Measurements from ENCODE around the gene NT5DC3.

The NT5DC3 gene

DNA sequence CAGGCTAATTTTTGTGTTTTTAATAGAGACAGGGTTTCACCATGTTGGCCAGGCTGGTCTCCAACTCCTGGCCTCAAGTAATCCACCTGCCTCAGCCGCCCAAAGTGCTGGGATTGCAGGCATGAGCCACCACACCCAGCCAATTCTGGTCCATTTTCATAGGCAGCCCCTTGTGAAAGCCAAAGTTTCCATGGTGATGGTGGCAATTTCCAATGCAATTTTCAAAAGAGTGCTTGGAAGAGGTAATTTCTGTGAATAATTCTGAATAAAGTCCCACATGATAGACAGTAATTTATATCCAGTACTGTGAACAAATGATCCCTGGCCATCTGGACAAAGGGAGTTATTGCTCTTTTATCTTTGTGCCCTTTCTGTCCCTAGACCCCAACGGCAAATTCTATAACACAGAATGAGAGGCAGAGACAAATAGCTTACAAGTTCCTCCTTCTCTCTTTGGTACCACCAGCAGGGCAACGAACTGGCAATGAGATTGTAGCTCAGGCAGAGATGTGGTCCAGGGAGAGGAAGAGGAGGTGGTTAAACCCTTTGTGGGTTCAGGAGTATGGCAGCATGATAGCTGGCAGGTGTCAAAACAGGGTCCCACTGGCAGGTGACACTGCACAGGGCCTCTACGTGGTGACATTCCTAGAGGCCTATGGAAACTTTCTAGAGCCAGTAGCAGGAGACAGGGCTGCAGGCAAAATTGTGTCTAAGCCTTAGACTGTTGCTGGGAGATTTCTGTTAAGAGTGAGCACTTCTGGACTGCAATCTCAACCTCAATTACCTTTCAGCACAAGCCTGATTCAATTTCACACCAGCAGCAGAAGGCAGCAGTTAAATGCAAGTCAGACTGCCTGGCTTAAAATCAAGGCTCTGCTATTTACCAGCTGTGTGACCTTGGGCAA lies 46.5 kb downstream of the NT5DC3 start:
- in situ Hi-C loops (cut with MboI; ENCODE audit: low pct_unique_long_range_greater_than_20kb, low sequenced_read_pairs) = no loop called here
- DNase-seq = no peak

DNA sequence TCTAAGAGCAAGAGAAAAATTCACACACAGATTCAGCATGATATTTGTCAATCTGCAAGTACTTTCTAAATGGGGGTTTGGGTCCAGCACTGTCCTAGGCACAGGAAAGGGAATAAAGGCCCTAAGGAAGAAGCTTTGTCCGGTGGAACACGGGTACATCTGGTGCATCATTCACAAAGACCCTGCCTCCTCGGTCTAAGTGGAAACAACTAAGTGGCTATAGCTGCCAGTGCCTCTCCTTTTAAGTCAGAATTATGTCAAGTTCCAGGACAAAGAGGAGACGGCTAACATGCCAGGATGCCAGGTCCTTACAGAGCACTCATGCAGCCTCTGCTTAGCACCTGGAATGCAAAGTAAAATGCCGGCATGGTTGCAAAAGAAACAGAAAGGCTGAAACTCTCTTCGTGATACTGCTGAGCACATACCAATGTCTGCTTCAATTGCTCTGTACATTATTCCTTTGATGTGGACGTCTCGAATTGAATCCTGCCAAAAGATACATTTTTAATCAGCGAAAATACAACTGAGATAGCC lies 47.5 kb downstream of the NT5DC3 start:
- DNase-seq = no peak
- in situ Hi-C loops (cut with MboI; ENCODE audit: low pct_unique_long_range_greater_than_20kb, low sequenced_read_pairs) = no loop called here

DNA sequence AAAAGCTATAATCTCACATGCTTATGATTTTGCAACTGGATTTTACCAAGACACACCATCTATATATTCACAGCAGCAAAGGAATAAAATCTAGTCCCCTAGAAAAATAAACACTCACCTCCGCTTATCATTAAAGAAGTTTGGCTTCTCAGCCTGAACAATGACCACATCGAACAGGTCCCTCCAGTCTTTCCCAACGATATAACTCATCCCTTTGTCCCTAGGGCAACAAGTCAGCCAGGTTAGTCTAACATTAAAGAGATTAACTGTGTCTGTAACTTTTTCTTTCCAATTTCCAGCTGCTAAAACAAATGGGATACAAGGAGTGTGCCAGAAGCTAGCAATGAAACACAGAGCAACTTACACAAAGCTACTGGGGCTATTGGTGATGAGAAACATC lies 48.0 kb downstream of the NT5DC3 start:
- no peak for DNase-seq
- in situ Hi-C loops (cut with MboI; ENCODE audit: low pct_unique_long_range_greater_than_20kb, low sequenced_read_pairs) = no loop called here

DNA sequence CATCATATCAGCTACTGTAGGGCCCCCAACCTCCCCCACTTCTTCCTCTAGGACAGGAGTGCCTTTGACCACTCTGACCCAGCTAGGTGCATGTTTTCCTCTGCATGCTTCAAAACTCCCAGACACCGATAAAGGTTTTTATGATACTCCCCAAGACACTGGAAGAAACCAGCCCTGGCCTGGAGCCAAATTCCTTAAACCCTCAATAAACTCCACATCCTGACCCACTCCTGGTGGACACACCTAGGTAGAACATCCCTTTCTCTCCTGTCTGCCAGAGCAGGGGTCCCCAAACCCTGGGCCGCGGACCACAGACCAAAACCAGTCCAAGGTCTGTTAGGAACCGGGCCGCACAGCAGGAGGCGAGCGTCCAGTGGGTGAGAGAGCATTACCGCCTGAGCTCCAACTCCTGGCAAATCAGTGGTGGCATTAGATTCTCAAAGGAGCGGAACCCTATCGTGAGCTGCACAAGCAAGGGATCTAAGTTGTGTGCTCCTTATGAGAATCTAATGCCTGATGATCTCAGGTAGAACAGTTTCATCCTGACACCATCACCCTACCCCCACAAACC lies 49.6 kb downstream of the NT5DC3 start:
- in situ Hi-C loops (cut with MboI; ENCODE audit: low pct_unique_long_range_greater_than_20kb, low sequenced_read_pairs) = no loop called here
- DNase-seq = no peak

DNA sequence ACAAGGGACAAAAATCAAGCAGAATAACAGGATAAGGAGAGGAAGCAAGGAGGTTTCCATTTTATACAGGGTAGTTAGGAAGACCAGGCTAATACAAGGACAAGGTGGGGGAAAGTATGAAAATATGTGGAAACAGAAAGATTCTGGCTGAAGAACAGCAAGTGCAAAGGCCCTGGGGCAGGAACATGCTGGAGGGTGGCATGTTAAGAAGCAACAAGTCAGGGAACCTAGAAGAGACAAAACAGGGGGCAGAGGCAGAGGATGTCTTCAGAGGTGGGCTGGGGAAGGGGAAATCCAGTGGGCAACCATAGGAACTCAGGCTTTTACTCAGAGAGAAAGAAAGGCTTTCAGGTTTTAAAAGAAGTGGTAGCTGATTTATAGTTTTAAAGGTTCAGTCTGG lies 54.8 kb downstream of the NT5DC3 start:
- no peak for DNase-seq
- in situ Hi-C loops (cut with MboI; ENCODE audit: low pct_unique_long_range_greater_than_20kb, low sequenced_read_pairs) = no loop called here

DNA sequence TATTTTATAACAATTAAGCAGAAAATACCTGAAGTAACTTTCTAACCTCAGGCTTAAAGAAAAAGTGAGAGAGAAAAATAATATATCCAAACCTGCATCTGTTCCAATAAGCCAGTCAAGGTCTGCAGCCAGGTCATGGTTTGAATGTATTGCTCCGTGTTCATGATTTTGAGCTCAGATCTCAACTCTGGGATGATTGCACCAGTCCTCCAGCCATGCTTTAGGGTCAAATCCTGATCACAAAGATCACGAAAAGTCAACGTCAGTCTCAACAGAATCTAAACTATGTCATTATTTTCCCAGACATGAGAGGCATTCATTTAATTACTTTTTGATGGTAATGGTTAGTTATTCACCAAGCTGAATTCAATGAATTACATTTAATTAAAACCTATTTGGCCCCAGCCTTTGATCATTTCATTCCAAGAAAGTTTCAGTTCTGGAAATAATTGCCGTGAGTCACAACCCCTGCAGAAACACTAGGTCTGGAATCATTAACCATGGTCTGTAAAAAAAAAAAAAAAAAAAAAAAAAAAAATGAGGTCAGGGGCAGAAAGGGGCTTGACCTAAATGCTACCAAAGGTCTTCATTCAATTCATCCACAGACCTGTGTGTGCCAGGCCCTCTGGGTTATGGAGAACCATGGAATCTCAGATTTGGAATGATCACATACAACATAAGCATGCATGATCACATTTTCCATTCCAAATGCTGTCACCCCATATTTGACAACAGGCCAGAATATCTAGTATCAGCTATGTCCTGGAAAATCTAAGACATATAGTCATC lies 55.6 kb downstream of the NT5DC3 start:
- in situ Hi-C loops (cut with MboI; ENCODE audit: low pct_unique_long_range_greater_than_20kb, low sequenced_read_pairs) = no loop called here
- no peak for DNase-seq

DNA sequence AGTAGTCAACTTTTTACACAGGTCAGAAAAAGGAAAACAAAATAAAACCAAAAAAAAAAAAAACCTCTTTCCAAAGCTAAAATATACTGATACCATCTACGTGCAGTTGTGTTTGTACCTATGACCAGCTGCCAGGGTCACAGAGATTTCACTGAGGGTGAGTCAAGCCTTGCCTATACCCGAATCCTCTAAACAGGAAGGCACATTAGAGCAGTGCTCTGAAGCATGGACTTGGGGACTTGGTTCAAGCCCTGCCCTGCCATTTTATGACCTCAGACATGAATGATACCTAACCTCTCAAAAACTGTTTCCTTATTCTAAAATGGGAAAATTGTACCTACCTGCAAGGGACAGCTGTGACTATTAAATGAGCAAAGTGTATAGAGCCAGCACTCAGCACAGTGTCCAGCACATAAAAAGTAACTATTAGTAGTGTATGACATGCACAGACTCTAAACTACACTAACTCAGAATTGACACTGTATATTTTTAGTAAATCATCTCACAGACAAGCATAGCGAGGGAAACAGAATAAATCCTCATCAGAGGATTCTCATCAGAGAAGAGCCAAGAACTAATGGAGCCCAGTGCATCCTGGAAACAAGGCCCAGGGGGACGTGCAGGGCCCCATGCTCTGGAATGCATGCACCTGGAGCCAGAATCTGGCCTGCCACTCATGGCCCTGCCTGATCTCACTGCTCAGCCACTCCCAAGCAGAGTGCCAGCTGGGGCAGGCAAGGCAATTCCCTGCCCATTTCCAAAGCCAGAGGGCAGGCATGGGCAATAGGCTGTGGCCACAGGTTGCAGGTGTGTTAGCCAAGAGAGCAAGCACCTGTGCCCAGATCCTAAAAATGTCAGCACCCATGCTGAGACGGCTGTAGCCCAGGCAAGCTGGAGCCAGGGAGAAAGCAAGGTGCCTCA lies 57.0 kb downstream of the NT5DC3 start:
- in situ Hi-C loops (cut with MboI; ENCODE audit: low pct_unique_long_range_greater_than_20kb, low sequenced_read_pairs) = no loop called here
- no peak for DNase-seq

DNA sequence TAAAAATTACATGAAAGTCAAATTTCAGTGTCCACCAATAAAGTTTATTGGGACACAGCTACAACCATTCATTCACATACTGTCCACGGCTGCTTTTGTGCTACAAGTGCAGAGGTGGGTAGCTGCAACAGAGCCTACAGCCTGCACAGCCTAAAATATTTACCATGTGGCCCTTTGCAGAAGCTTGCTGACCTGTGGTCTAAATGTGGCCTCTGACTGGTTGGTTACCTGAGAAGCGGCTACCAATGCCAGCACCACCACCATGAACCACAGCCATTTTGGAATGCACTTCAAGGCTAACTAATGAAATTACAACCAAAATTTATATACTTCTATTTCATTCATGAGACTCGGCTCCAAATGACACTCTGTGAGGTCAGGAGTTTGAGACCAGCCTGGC lies 58.6 kb downstream of the NT5DC3 start:
- DNase-seq = no peak
- in situ Hi-C loops (cut with MboI; ENCODE audit: low pct_unique_long_range_greater_than_20kb, low sequenced_read_pairs) = no loop called here

DNA sequence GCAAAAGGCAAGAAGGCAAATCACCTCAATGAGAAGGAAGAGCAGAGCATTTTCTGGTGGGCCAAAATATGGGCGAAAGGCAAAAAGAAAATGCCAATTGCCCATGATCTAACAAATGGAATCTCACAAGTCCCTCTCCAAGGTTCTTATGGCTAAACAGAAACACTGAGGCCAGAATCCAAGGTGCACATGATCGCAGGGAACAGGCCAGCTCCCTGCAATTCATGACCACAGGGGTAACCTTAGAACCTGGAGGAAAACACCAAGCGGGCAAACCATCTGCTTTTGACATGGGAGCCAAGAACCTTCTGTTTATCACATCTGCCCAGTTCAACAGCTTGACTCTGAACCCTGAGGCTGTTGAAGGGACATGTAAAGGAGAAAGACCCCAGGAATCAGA lies 60.0 kb downstream of the NT5DC3 start:
- in situ Hi-C loops (cut with MboI; ENCODE audit: low pct_unique_long_range_greater_than_20kb, low sequenced_read_pairs) = no loop called here
- no peak for DNase-seq

DNA sequence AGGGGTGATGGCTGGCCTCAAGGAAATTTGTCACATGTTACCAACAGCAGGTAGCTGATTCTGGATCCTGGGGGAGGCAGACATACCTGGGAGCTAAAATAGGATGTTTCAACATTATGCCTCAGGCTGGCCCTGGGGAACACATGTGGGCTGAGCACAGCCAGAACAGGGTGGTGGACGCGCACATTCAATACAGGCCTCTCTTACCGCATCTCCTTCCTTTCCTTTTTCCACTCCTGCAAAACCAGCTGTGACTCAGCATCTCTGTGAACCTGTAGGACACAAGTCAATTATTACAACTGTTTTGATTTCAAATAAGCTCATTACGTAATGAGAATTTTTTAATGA lies 61.0 kb downstream of the NT5DC3 start:
- no peak for DNase-seq
- in situ Hi-C loops (cut with MboI; ENCODE audit: low pct_unique_long_range_greater_than_20kb, low sequenced_read_pairs) = no loop called here

DNA sequence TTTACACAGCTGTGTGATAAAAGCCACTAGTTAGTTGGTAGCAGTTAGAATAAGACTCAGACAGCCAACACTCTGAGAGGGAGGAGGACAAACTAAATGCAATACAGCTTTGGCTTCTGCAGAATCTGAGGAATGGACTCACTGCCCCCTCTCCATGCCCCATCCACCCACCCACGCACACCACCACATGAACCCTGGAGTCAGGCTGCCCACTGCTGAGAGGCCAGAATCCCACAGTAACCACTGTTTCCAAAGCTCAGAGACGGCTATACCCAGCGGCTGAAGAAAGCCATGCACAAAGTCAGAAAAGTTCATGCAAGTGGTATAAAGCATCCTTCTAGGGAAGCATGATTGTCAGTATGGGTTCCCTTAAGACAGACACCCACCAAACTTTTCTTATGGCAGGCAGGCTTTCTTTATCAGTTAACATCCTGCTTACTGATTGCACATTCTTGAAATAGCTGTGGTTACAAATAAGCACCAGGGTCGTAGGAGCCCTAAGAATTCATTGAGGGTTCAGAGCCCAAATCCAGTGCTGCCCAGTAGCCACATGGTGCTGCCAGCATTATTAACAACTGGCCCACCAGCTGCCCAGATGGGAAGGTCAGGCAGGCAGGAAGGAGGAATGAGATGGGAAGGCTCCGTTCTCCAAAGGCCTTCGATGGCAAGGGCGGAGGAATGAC lies 61.5 kb downstream of the NT5DC3 start:
- in situ Hi-C loops (cut with MboI; ENCODE audit: low pct_unique_long_range_greater_than_20kb, low sequenced_read_pairs) = no loop called here
- no peak for DNase-seq

DNA sequence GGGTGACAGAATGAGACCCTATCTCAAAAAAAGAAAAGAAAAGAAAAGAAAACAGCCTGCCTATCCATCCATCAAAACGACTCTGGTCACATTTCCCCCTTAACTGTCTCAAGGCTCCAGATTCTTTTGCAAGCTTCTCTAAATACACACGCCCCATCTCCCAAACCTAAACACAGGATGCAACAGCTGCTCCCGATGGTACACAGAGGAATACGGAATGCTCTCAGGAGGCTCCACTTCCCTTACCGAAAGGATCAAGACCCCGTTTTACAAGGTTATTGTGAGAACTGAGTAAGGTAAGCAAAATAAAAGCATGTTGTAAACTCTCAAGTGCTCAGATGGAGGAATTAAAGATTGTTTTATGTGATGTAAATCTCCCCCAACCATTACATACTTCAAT lies 62.3 kb downstream of the NT5DC3 start:
- DNase-seq = no peak
- in situ Hi-C loops (cut with MboI; ENCODE audit: low pct_unique_long_range_greater_than_20kb, low sequenced_read_pairs) = no loop called here

DNA sequence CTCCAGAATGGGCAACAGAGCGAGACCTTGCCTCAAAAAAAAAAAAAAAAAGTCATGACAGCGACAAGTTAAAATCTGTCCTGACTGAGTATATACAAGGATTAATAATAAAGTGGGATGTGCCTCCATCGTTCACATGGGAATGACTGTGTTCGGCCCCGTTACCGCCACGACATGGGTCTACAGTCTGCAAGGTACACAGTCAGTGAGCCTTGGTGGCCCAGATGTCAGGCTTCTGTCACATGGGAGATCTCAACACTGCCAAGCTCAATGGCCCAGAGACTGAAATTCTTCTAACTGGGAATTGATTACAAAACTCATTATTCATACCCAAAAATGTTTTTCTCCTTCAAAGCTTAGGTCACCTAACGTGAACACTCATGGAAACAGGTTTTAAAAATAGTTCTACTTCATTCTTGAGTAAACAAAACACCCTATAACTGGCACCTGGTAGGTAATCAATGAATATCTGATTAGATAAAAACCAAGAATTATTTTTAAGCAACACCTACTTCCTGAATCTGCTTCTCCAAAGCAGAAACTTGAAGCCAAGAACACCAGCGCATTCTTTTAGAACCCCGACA lies 66.0 kb downstream of the NT5DC3 start:
- DNase-seq = no peak
- in situ Hi-C loops (cut with MboI; ENCODE audit: low pct_unique_long_range_greater_than_20kb, low sequenced_read_pairs) = no loop called here

DNA sequence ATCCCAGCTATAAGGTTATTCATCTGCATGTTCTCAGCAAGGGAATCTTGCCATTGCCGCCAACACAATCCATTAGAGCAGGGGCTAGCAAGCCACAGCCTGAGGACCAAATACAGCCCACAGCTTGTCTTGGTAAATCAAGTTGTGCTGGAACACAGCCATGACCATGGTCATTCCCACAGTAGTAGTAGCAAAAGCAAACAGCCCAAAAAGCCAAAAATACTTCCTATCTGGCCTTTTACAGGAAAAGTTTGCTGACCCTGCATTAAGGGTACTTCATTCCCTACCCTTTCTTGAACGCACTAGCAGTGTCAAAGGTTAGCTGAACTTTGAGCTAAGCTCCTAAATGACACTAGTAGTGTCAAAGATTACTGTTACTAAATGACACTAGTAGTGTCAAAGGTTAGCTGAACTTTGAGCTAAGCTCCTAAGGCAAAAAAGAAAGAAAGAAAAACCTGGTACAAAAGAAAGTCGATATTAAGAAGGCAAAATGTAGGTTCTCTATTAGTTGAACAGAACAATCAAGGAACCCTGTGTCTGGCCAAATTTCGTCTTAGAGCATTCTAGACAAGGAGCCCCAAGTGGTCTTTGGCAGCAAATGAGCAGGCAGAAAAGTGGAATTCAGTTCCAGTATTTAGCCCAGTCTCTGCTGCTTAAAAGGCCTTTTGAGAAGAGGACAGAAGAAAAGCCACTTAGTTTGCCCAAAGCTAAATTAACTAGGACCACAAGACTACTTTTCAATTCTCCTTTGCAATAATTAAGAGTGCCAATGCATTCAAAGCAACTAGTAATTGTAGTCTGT lies 67.7 kb downstream of the NT5DC3 start:
- in situ Hi-C loops (cut with MboI; ENCODE audit: low pct_unique_long_range_greater_than_20kb, low sequenced_read_pairs) = no loop called here
- DNase-seq = no peak

DNA sequence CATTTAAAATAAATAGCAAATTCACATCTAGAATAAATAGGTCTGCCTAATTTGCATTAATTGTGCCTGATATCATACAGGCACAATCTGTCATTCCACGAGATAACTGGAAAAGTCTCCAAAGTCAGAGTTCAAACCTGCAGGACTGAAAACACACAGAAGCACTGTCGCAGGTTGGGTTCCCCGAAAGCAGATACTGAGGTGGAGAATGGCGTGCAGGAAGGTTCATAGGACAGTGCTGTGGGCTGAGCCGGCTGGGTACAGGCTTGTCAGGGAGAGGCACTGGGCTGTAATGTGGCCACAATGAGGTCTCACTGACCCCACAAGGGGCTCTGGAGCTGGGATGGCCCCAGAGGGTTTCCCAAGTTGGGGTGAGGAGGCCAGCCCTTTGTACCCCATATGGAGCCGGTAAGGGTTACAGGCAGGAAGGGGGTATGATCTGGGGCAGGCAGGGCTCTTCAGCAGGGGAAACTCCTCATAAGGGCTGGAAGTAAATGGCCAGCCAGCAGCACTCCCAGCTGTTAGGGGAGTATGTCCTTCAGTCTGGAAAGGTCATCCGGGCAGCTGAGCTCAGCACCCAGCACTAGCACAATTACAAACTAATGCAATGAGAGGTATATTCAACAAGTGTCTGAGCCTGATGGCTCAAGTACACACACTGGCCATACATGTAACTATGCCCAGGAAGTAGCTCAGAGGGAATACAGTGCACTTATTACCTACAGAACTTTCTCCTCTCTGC lies 68.5 kb downstream of the NT5DC3 start:
- in situ Hi-C loops (cut with MboI; ENCODE audit: low pct_unique_long_range_greater_than_20kb, low sequenced_read_pairs) = no loop called here

DNA sequence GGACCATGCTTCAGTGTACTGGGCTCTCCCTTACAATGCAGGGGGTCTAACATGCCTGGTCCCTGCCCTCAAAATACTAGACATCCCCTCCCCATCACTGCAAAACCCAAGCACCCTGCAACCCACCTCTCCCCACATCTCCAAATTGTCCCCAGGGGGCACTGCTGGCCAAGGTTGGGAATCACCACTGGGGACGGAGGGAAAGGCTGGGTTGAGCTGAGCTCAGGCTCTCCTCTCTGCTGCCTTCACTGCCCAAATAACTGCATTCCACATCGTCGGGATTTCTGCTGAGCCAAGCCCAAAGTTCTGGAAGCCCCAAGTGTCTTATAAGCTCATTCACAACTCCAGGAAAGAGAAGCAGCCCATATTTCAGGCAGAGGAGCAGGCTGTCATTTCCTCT lies 69.6 kb downstream of the NT5DC3 start:
- in situ Hi-C loops (cut with MboI; ENCODE audit: low pct_unique_long_range_greater_than_20kb, low sequenced_read_pairs) = no loop called here
- peak; percentile 36 for DNase-seq

More for the DNA sequence above, 68.5 kb downstream of the NT5DC3 start:
- DNase-seq = no peak
